Fibroblast of skin of left biceps (primary cell): ENCODE measurements around the gene KLRD1.
"Not testable (repeated sequence)": the region's sequence is repeated elsewhere in the genome, so short reads cannot be mapped to it uniquely, and the experiment has no call there.

Experiments used
- DNase-seq, 2 experiments: peaks; one replicate each; pipeline ENCODE4 v3.0.0-alpha.2; 2013; ENCODE audit warnings: low read depth in 2 of 2

The KLRD1 gene

GRCh38 chr12:10307630-10308029, at the start of gene KLRD1:
Gene KLRD1, plus strand, starts transcription at chr12:10307870. Its CDS starts 208 bp downstream, at chr12:10308078.
- DNase-seq = no peak

GRCh38 chr12:10260927-10261326, 46.7 kb upstream of the KLRD1 start:
- no peak for DNase-seq

- DNase-seq = no peak
These were observed 39.6 kb upstream of the KLRD1 start for GRCh38 chr12:10268037-10268436.

GRCh38 chr12:10272467-10272866, 35.2 kb upstream of the KLRD1 start:
- no peak for DNase-seq

- no peak for DNase-seq
These were observed 30.9 kb upstream of the KLRD1 start for GRCh38 chr12:10276774-10277173.

- no peak for DNase-seq
These were observed 29.6 kb upstream of the KLRD1 start for GRCh38 chr12:10278104-10278503.

GRCh38 chr12:10279937-10280336, 27.7 kb upstream of the KLRD1 start:
- DNase-seq = no peak

- DNase-seq = no peak
These were observed 24.6 kb upstream of the KLRD1 start for GRCh38 chr12:10283027-10283426.

GRCh38 chr12:10285919-10286318, 21.8 kb upstream of the KLRD1 start:
- DNase-seq = no peak

GRCh38 chr12:10289005-10289754, 18.5 kb upstream of the KLRD1 start:
- no peak for DNase-seq

- no peak for DNase-seq
These were observed 16.6 kb upstream of the KLRD1 start for GRCh38 chr12:10291030-10291429.

GRCh38 chr12:10293151-10293550, 14.5 kb upstream of the KLRD1 start:
- DNase-seq = no peak

GRCh38 chr12:10293570-10294227, 14.0 kb upstream of the KLRD1 start:
- DNase-seq = no peak

GRCh38 chr12:10301103-10301502, 6.6 kb upstream of the KLRD1 start:
- no peak for DNase-seq

GRCh38 chr12:10304161-10304574, 3.5 kb upstream of the KLRD1 start:
- no peak for DNase-seq

- DNase-seq = no peak
These were observed 2.3 kb upstream of the KLRD1 start for GRCh38 chr12:10305411-10305810.

GRCh38 chr12:10310926-10311720, 3.5 kb downstream of the KLRD1 start:
- no peak for DNase-seq

- no peak for DNase-seq
These were observed 11.7 kb downstream of the KLRD1 start for GRCh38 chr12:10319388-10319787.

- no peak for DNase-seq
These were observed 13.0 kb downstream of the KLRD1 start for GRCh38 chr12:10320643-10321042.

GRCh38 chr12:10328691-10329090, 21.0 kb downstream of the KLRD1 start:
- not testable (repeated sequence) for DNase-seq

- peak; percentile 8 to 11 for DNase-seq
These were observed 24.1 kb downstream of the KLRD1 start for GRCh38 chr12:10331642-10332239.

- not testable (repeated sequence) for DNase-seq
These were observed 28.5 kb downstream of the KLRD1 start for GRCh38 chr12:10336196-10336595.
